NCI-H1092 (cell line): ENCODE data around the gene PLCXD3.
"Not testable (repeated sequence)": the region's sequence is repeated elsewhere in the genome, so short reads cannot be mapped to it uniquely, and the experiment has no call there.

ENCODE experiments used
- DNase-seq: peaks from one replicate; lab custom pipeline; 2025; lab: John Stamatoyannopoulos, UW

The PLCXD3 gene

GRCh38 chr5:41346609-41347008 is 163.8 kb downstream of the PLCXD3 start:
- DNase-seq, result no peak

- DNase-seq, result no peak
Measured at GRCh38 chr5:41345295-41345694, 165.1 kb downstream of the PLCXD3 start.

DNA sequence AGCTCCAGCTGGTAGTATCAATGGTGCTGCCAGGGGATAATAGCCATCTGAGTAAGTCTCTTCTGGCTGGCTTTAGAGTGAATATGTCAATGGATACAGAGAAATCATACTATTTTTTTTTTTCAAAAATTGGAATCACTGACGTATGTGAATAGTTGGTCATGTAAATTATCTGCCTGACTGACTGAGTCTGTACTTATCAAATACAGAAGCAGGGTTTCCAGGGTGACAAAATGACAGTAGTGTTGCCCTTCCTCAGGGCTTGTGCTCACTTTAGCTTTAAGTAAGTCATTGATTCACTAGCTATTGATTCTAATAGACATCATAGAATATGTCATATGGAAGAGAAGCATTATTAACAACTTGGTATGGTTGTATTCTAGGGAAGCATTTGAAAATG is 171.1 kb downstream of the PLCXD3 start:
- no peak for DNase-seq

DNA sequence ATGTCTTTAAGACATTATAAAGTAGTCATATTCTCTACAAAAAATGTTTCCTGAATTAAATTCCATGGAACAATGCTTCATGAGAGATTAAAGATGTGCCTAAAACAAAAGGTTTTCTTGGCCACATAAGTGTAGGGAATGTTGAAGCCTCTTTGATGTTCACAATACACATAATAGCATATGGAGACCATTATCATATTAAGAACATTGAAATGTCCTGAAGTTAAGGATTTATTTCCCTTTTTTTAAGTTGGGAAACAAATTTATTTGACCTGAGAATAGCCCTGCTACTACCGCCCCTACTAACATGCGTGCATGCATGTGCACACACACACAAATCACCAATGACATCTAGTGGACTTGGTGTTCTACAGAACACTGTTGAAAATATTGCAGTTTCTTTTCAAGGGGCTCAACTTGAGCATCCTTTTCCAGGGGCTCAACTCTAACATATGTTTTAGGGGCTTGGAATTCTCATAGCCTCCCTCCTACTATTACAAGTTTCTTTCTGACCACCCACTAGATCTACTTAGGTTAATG is 172.2 kb downstream of the PLCXD3 start:
- no peak for DNase-seq

- no peak for DNase-seq
Measured at GRCh38 chr5:41337724-41338123, 172.7 kb downstream of the PLCXD3 start.

GRCh38 chr5:41337216-41337615 is 173.2 kb downstream of the PLCXD3 start:
- no peak for DNase-seq

DNA sequence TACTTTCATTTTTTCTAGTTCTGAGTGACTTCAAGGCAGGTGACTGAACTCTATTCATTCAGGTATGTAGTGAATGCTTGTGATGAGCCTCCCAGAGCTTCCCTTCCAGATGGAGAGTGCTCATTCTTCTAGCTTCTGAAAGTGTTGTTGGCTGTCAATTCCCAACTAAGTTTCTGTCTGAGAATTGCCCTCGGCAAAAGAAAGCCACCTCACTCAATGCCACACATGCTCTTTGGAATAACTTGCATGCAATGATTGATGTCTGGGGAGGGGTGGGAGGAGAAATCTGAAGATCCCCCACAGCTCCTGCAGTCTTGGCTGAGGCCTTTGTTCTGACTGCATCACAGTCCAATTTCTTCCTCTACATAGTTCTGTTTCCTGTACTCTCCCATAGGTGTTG is 173.9 kb downstream of the PLCXD3 start:
- DNase-seq, result no peak

- DNase-seq, result no peak
Measured at GRCh38 chr5:41335596-41336181, 174.7 kb downstream of the PLCXD3 start.

- DNase-seq, result no peak
Measured at GRCh38 chr5:41334758-41335157, 175.6 kb downstream of the PLCXD3 start.

- DNase-seq, result no peak
Measured at GRCh38 chr5:41334221-41334620, 176.2 kb downstream of the PLCXD3 start.

GRCh38 chr5:41325074-41325473 is 185.3 kb downstream of the PLCXD3 start:
- DNase-seq, result no peak

DNA sequence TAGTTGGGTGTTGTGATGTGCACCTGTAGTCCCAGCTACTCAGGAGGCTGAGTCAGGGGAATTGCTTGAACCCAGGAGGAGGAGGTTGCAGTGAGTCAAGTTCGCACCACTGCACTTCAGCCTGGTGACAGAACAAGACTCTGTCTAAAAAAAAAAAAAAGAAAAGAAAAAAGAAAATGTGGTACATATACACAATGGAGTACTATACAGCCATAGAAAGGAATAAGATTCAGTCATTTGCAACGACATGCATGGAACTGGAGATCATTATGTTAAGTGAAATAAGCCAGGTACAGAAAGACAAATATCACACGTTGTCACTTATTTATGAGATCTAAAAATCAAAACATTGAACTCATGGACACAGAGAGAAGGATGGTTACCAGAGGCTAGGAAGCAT is 187.6 kb downstream of the PLCXD3 start:
- DNase-seq, result not testable (repeated sequence)

DNA sequence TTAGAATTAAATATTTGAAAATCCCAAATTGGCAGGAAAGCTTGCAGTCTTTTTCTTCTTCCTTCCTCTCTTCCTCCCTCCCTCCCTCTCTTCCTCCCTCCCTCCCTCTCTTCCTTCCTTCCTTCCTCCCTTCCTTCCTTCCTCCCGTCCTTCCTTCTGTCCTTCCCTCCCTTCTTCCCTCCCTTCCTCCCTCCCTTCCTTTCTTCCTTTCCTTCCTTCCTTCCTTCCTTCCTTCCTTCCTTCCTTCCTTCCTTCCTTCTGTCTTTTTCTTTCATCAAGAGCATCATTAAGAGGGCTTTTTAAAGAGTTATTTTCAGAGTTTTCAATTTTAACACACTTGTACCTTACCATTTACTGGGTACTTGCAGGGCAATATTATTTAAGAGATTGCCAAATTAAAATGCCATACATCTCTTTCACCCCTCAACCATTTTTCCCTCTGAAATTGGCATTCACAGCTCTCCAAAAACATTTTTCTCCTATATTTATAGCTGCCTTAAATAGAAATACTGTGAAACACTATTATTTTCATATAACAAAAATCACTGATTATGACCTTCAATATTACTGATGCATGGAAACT is 197.8 kb downstream of the PLCXD3 start:
- DNase-seq, result no peak

DNA sequence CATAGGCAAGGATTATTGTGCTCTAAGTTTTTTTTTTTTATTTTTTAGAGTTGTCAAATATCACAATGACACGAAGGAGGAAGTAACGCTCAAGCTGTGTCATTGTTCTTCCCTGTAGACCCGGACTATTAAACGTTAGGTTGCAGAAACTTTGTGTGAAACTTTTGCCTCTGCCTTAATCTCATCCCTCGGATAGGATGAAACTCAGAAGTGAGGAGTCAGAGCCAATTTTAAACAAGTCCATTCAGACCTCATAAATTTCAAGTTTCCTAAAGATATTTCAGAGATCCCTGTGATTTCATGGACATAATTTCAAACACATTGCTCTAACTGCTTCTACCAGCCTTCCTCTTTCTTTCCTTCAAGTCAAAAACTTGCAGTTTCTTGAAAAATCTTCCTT is 198.3 kb downstream of the PLCXD3 start:
- no peak for DNase-seq

- no peak for DNase-seq
Measured at GRCh38 chr5:41309275-41309674, 201.1 kb downstream of the PLCXD3 start.

DNA sequence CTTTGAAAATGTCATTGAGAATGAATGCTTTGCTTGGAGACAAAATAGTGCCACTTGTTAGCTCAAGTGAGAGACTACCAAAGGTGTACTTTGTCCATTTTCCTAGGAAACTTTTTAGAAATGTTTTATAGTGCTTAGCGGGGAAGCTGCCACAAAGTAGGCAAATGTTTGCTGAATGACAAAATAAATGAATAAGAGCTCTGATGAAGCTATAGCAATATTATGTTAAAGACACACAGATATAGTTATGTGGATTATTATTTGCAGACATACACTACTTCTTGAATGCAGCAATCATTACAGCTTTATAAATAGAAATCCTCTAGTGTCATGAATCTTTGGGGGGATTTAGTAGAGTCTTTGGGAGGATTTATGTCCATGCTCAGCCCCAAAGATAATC is 204.4 kb downstream of the PLCXD3 start:
- no peak for DNase-seq

DNA sequence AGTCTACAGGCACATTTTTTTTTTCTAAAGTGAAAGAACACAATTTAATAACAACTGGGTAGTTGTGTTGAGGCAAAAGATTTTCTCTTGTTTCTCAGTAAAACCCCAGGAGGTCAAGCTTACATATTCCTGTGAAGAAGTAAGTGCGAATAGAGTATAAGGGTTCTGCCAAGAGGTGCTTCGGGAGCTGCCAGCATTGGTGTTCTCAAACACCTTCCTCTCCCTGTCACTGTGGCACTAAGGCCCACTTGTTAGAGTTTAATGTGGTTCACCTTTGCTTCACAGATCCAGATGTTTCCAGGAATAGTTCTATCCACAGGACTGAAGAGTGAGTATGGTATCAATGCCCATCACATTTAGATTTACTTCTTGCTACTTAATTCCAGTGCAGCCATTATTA is 205.3 kb downstream of the PLCXD3 start:
- DNase-seq, result no peak

GRCh38 chr5:41296066-41296465 is 214.3 kb downstream of the PLCXD3 start:
- DNase-seq, result no peak

GRCh38 chr5:41291323-41291722 is 219.1 kb downstream of the PLCXD3 start:
- DNase-seq, result no peak

- no peak for DNase-seq
Measured at GRCh38 chr5:41290810-41291209, 219.6 kb downstream of the PLCXD3 start.

DNA sequence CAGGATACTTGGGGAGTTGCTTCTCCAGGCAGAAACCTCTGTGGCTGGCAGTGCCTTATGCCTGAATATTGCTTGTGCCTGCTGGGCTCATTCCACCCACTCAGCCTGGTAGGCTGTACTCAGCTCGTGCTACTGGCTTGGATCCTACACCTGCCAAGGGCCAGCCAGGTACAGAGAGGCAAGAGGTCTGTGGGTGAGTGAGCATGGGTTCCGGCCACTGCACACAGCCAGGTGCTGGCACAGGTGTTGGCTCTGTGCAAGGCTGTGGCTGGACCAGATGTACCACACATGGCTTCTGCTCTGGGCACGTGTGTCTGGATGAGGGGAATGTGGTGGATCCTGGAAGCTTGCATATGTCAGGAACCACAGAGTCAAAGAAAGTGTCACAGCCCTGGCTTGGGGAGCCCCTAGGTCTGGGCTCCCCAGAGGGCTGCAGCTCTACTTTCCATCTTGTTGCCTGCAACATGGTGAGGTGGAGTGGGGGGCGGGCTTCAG is 220.4 kb downstream of the PLCXD3 start:
- DNase-seq, result no peak

GRCh38 chr5:41286696-41287095 is 223.7 kb downstream of the PLCXD3 start:
- no peak for DNase-seq

GRCh38 chr5:41286165-41286564 is 224.2 kb downstream of the PLCXD3 start:
- no peak for DNase-seq

DNA sequence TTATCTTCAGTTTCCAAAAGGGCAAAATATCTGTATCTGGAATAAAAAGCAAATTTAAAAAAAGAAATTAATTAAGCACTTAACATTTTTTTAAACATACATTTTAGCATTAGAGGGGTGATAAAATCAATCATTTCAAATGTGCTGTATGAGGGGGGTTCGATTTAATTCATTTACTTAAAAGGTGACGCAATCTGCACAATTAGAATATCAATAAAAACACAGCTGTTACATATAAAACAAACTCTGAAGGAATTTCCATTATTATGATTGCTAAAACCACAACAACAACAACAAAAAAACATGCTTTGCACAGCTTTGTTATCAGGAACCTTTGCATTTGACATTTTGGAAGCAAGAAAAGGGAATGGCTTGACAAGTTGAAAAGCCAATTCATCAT is 225.5 kb downstream of the PLCXD3 start:
- no peak for DNase-seq
